Activated CD4-positive, alpha-beta T cell treated with anti-CD3 and anti-CD28 coated beads, Interleukin-2, Interleukin-6, amounts not matched to agents 100 ng/mL and 50 ng/mL, durations not matched to agents 16 hours and 8 hours (primary cell): ENCODE data around the gene FAM13A.
A peak's percentile ranks its signal among the peaks of the same experiment; 100 is the strongest.

Source experiments
- DNase-seq: peaks from one replicate; pipeline ENCODE4 v3.0.0-alpha.2; 2020

FAM13A gene

DNA sequence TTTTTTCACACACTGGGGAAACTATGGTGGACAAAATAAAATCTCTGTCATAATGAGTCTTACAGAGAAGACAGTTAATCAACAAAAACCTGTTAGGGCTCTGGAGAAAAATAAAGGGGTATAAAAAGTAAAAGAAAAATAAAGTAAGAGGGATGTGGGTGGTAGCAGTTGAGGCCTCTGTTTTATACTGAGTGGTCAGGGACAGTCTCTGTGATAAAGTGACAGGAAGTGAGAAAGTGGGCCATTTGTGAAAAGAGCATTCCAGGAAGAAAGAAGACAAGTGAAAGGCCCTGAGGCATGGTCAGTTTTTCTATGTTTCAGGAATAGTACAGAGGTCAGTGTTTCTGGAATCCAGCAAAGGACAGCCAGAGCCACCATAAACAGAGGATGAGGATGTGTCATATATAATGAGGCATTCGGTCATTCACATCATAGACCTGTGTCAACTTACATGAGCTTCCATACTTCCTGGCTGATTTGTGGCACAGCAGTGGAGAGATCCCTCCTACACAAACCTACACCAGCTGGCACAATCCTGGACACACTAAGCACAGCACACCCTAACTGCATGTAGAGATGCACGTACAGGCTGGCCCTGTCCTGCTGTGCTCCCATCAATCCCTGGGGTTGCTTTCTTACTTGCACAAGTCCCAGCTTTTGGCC is 295.0 kb downstream of the FAM13A start:
- DNase-seq = no peak

DNA sequence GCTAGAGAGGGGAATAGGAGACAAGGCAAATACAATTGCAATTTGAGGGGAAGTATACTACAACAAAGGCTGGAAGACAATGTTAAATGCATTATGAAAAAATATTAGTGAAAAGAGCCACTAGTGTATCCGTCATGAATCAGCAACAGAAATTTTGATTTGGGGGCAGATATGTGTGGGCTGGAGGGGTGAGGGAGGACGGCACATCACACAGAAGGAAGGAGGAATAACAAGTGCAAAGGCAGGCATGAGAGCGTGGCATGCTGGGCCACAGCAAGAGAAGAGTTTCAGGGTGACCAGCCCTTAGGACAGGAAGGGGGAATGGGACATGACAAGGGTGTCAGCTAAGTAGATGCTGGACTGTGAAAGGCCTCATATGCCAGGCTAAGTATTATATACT is 295.6 kb downstream of the FAM13A start:
- no peak for DNase-seq

DNA sequence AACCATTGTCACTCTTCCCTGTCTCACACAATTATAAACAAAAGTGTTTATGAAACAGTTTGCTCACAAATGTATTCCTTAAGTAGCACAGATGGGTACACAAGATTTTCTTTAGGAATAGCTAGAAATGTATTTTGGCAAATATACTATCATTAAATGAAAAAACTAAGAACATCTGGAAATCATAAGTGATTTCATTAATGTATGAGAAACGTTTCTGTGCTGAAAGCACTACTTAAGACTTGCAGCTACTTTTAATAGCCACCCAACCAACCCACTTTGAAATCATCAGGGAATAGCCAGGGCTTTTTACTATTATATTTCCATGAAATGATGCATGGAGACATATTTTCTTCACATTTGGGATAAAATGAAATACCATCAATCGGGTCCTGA is 297.1 kb downstream of the FAM13A start:
- no peak for DNase-seq

DNA sequence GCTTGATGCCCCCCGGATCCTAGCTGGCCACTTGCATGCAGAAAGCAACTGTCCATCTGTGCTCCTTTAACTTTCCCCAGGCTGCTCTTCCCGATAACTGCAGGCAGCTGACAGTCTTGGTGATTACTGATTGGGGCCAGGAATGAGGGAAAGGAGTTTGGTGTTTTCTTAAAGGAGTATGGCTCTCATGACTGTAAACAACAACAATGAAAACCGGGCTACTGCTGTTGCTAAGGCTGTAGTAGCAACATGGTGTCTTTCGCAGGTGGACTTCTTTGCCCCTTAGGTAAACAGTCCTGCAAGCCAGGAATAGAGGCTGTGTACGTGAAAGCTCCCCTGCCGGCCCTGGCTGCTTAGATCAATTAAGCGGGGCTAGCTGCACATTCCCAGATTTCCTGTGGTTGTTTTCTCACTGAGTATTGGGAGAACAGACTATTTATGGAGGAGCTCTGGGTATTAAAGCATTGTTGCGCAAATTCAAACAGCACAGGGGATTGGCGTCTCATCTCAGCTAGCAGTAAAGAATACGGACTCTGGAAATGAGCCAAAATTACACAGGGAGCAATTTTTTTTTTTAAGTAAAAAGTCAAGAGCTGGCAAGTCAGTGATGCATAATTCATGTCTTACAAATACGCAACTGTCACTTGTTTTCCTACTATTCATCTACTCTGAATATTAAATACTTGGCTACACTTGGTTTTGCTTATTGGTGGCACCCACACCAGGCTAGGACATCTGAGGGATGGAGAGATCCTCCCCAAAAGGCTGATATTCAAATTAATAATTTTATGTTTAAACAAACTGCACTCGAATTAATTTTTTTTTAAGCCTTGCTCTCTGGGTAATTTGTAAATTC is 297.7 kb downstream of the FAM13A start:
- no peak for DNase-seq

DNA sequence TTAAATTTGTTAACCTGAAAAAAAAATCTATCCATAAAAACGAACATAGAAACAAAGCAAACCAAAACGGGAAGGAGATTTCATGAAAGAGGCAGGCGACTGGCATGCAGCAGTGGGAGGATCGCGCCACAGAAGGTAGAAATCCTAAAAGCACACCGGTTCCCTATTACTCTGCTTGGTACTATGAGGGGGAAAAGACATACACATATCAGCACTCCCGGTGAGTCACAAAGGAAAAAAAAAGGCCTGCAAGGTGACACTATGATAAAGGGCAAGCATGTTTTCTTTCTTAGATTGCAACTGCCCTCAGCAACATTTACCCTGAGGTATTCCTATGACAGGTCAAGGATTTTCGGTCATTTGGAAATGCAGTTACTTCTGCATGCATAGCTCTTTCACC is 298.7 kb downstream of the FAM13A start:
- no peak for DNase-seq

DNA sequence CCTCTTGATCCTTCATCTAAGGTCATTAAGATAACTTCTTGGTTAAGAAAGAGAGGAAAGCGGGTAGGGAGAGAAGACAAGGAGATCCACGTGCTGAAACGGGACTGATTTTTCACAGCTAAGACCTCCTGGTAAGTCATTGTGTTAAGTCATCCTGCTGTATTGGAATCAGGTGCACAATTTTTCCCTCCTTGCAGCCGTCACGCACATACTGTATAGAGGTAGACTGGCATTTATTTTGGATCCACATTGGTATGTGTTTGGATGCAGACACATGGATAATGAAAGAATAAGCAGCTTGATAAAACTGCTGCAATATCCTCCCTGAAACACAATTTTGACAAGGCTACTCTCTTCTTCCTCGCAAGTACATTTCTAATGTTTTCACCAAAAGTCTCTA is 299.2 kb downstream of the FAM13A start:
- no peak for DNase-seq

DNA sequence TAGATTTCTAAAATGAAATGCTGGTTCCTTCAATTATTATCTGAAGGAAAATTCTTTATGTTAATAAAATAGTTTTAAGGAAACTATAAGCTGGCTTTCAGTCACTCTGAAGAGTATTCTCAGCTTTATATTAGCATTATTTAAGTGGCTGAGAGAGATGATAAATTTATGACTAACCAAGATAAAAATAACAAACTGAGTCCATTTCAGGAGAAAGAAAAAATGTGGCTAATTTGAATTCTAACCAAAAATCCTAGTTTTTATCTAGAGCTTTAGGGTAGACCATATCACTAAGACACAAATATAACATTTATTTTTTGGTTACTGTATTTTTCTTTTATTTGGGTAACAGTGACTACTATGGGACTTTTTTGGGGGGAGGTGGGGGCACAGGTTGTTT is 299.9 kb downstream of the FAM13A start:
- no peak for DNase-seq

DNA sequence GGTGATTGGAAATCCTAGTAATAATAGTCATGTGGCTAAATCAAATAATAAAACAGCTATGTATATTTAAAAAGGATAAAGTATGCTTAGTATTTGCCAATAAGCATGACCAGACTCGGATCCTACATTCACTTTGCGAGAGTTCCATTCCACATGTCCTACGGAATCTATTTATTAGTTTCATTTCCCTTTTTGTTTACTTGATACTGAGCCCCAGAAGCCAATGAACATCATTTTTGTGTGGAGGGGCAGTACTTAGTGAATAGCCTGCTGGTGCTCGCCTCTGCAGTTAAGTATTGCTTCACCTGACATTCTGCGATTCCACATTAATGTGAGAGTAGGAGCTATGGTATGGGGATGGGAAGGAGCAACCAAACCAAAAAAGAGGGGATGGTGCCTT is 300.8 kb downstream of the FAM13A start:
- DNase-seq = no peak

DNA sequence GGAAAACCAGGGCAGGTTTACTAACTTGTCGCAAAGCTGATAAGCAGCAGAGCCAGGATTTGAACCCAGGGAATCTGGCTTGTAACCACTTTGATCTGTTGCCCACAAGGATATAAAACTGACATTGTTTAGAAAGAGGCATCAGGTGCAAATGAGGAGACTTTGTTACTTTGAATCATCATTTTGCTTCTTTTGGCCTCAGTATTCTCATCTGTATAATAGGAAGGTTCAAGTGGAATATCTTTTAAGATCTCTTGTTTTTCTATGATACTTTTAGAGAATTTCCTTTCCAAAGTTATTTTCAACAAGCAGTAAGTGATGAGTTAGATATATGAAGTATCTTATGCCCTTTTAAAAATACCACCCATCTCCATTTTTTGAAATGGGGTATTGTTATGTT is 301.5 kb downstream of the FAM13A start:
- no peak for DNase-seq

DNA sequence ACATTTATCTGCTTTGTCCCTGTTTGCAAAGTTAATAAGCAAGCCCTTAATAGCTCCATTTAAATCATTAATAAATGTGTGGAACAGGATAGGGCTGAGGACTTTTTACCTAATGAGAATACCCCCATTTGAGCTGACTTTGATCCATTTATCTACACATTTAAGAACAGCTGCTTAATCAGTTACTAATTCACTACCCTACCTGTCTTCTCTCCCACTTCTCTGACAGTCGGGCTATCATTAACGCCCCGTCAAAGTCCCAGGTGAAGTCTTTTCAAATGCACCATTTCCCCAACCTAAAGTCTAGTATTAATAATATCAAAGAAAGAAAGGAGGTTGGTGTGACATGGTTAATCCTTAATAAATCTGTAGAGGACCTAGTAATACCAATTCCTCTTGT is 302.2 kb downstream of the FAM13A start:
- DNase-seq = no peak

DNA sequence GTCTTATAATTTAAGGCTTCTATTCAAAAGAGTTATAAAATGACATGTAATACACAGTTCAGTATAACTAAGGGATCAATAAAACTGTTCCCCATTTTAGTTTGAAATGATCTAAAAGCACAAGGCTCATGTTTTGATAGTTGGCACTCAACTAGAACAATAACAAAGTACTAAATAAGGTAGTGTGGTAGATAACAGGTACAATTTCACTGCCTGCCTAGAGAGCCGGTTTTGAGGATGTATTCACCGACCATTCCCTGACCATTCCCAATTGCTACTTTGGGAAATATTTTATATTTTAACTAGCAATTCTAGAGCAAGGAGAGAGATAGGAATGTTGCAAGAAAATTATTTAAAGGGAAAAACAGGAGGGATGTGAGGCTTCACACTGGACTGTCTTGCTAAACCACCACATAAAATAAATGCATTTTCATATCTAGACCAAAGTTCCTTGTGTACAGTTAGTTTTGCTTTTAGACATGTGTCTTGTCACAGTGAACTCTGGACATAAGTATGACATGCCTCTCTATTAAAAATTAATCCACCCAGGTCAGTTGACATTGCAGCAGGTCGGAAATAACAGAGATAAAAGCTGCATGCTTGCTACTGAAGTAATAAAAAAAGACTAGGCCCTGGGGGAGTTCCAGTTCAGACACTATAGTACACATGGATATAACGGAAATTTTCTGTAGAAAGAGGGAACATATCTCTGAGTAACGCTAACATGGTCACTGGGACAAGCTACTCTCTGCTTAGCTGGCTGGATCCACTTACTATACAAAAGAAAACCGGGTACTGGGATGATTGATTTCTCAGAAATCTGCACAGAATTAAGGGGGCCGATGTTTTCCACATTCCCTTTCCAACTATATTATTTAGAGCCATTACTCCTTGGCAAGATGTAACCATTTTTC is 303.1 kb downstream of the FAM13A start:
- no peak for DNase-seq

DNA sequence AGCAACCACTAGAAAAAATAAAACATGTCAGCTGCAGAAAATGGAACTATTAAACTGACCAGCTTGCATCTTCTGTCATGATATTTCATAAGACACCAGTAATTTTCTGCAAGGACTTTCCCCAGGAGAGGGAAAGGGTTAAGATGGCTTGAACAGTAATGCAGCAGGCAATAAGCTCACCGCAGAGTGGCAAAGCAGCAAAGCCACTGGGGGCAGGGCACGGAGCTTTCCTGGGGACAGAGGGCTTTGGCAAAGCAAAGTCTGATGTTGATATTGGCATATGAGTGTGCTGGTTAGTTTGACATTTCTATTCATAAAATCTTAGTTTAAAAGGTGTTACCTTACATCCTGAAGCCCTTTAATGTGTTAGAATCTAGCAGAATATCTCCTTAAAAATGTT is 304.2 kb downstream of the FAM13A start:
- DNase-seq = no peak

DNA sequence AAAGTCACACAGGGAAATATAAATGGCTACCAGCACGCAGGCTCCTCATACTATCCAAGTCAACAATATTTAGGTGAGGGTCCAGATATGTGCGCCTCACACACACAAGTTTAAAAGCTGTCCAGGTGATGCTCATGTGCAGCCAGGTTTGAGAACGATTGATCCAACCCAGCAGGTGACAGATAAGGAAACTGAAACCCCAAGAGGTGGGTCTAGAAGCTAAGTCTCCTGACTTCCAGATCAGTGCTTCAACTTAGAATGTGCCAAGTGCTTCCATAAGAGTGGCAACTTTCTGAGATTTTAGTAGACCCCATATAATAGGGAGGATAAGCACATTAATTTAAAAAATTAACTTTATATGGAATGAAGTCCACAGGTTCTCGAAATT is 304.9 kb downstream of the FAM13A start:
- peak; percentile 13 for DNase-seq

DNA sequence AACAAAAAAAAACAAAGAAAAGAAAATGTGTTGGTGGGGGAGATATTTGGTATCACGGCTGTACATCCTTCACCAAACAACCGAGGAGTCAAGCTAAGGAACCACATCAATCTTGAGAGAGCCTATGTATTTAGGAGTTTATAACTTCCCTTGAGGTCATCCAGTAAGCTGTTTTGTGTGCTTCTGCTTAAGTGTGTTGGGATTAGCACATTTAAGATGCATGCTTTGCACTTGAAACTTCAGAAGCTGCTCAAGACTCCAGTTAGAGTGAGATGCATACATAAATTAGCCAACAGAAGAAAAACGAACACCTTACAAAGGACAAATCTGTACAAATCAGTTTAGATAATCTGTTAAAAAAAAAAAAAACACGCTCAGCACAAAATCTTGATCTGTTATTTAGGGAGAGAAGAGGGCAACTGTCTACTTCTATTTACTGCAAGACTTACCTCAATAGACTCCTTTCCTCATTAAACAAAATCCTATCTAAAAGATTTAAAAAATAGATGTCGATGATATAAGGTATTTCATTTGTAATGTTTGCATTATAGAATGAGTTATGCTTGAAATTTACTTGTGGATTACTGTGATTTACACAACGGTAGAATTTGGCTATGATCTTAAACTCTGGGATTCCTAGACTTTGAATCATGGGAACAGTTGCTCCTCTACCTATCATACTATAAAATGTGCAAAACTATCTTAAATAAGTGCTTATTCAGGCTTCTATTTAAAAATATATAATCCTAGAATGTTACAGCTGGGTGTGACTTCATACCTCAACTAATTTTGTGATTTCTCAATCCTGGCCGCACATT is 305.5 kb downstream of the FAM13A start:
- DNase-seq = no peak

DNA sequence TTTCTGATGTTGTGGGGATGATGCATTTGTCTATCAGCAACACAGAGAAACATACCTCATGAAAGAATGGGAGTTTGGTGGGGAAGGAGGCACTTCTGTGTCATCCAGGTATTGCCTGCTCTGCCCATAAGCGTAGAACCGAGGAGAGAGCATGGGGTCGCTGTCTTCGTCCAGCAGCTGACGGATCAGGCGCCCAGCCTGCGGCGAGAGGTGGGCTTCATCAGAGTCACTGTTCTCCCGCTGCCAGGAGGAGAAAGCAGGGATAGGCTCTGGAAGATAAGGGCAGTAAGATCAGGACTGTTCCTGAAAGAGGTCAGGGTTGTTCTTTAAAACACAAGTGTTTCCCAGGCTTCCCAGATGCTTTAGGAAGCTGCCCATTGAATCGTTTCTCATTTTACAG is 306.6 kb downstream of the FAM13A start:
- no peak for DNase-seq

DNA sequence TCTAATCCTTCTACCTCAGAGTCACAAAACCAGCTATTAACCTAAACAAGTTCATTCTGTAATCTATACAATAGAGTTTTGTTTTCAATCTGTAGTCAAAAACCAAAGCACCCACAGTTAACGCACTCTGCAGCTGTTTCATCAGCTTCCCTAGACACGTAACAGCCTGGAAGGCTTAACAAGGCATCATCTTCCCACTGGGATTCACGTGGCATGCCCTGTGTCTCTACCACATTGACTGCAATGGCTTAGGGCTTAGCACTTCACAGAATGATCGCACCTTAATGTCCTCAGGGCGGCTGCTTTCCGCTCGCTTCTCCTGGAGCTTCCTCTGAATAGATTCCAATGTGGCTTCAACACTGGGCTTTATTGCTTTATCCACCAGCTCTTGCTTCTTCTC is 309.6 kb downstream of the FAM13A start:
- DNase-seq = no peak

DNA sequence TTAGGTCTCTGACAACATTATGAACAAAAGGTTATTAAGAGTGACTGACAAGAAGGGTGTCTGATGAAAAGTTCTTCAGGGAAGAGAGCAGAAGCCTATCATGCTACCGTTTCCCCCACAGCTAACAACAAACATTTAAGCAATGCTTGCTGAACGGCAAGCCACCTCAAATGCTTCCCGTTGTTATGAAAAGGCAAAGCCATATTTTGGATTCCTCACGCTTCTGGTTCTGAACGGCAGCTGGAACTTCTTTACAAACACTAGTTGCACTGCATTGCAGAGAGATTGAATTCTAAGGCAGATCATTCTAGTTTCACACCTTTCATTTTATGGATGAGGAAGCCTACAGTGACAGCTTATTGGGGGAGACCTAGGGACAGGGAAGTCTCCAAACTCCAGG is 310.8 kb downstream of the FAM13A start:
- DNase-seq = no peak

DNA sequence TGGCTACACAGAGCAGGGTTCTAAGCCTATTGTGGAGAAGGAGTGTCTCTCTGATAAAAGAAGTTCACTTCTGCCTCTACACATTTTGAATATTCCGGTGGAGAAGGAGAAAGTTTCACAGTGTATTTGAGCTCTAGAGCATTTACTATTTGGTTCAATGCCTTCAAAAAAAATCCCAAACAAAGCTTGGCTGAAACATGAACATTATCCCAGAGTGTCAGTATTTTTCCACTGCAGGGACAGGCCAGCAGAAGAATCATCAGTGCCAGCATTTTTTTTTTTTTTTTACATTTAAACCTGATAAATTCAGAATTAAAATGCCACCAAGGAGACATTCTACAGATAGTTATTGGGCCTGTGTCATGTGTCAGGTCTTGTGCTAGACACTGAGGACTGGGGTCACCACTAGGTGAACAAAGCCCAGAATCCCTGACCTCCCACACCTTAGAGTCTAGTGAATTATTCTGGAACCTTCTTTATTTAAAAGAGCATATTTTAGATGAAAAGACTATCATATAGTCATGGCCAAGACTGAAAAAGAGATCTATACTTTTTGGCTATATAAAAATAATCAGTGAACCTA is 311.3 kb downstream of the FAM13A start:
- no peak for DNase-seq

DNA sequence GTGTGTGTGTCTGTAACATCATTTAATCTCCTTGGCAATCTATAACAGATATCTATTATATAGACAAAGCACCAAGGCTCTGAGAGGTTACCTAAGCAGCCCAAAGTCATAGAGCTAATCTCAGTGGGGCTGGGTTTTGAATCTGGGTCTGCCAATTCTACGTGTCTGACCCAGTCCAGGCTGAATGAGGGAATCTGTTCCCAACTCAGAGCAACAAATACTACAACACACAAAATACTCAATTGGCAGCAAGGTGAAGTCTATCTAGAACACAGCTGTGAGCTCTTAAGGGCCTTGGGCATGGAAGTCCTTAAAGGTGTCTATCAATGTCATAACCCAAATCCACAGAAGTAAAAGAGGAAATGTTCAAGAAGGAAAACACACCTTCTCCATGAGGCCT is 311.8 kb downstream of the FAM13A start:
- no peak for DNase-seq

DNA sequence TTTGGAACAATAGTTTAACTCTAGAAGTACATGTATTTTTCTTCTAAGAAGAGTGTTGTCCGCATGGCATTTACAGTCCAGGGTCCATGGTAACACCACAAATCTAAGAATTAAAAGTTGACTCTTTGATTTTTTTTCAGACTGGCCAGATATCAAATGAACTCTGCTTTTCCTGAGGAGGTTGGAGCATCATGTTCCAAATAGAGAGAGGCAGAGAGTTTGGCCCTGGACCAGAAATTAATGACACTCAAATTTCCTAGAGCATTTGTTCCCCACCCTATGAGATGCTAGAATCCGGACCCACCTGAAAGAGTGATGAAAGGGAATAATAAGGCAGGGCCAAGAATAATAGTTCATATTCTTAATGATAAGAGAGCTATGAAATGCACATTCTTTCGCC is 312.4 kb downstream of the FAM13A start:
- DNase-seq = no peak

DNA sequence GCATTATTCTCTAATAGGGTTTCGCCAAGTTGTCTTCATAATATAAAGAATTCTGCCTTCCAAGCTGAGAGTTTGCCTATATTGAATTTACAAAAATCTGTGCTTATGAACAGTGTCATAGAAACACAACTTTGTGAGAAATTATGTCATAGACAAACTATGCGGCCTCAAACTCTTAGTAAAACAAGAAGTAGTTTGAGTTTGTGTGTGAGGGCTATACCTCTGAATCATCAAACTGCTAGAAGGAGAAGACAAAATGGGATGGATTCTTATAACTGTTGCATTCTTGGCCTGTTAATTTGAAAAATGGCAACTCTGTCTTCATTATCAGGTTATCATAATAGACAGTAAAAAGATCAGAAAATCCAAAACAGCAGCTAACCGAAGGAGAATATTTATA is 313.3 kb downstream of the FAM13A start:
- DNase-seq = no peak

DNA sequence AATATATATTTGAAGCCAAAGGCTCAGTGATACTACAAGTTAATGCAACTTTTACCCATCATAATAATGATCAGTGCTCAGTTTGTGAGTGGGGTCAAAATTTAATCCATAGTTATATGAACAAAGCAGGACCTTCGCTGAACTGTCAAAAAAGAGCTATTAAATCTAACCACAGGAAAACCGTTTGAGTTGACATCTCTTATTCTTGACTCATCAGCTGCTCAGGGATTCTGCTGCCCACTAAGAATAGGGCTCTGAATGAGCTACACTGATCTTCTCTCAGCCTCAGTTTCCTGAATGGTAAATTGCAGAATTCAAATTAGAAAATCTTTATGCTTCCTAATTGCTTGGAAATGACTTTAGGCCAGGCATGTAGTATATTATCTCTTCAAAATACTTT is 314.4 kb downstream of the FAM13A start:
- no peak for DNase-seq
